GM18505 (cell line): ENCODE results near the gene MAP2K5.

Source experiments
- ATAC-seq: cut with Tn5 transposase; IDR thresholded peaks from one replicate; pipeline ENCODE4 v1.9.1; 2021; ENCODE audit not compliant: unreplicated experiment
- POLR2A ChIP-seq: IDR thresholded peaks from 4 replicates; pipeline ENCODE4 v1.6.1; 2011; ENCODE audit warnings: borderline replicate concordance; ENCODE audit not compliant: insufficient read depth, insufficient read length; ENCODE audit errors: extremely low read depth

Gene MAP2K5

GRCh38 chr15:67832031-67832551 is 289.6 kb downstream of the MAP2K5 start:
- no peak for TF ChIP-seq POLR2A
- ATAC-seq = no peak

- no peak for TF ChIP-seq POLR2A
- ATAC-seq = no peak
Measured at GRCh38 chr15:67832897-67833709, 290.6 kb downstream of the MAP2K5 start.

GRCh38 chr15:67833710-67834511 is 291.4 kb downstream of the MAP2K5 start:
- TF ChIP-seq POLR2A = no peak
- ATAC-seq = no peak

GRCh38 chr15:67834581-67835296 is 292.2 kb downstream of the MAP2K5 start:
- no peak for TF ChIP-seq POLR2A
- ATAC-seq = no peak

- no peak for TF ChIP-seq POLR2A
- ATAC-seq = no peak
Measured at GRCh38 chr15:67835297-67836133, 293.0 kb downstream of the MAP2K5 start.

- no peak for ATAC-seq
- TF ChIP-seq POLR2A = no peak
Measured at GRCh38 chr15:67836134-67836455, 293.6 kb downstream of the MAP2K5 start.

GRCh38 chr15:67836477-67836876 is 294.0 kb downstream of the MAP2K5 start:
- no peak for ATAC-seq
- TF ChIP-seq POLR2A = no peak

- no peak for ATAC-seq
- no peak for TF ChIP-seq POLR2A
Measured at GRCh38 chr15:67836955-67837354, 294.5 kb downstream of the MAP2K5 start.

- no peak for TF ChIP-seq POLR2A
- ATAC-seq = no peak
Measured at GRCh38 chr15:67838789-67839332, 296.4 kb downstream of the MAP2K5 start.

GRCh38 chr15:67839499-67839928 is 297.0 kb downstream of the MAP2K5 start:
- no peak for ATAC-seq
- no peak for TF ChIP-seq POLR2A

- TF ChIP-seq POLR2A = peak; percentile 94
- peak; percentile 85 for ATAC-seq
Measured at GRCh38 chr15:67839929-67840748, 297.6 kb downstream of the MAP2K5 start, which contains the start of gene RNU6-1. TSS of gene RNU6-1 (minus strand) at chr15:67840045.
